ENCODE data around the gene DUSP28.

Gene DUSP28

GRCh38 chr2:240589850-240590525 is 29.8 kb downstream of the DUSP28 start:
- DNase-seq (ENCODE audit: extremely low spot score): no peak
- CTCF ChIA-PET: interaction anchor here (1.7 kb wide), 1 partner anchor 14 kb away, joined by 5 read pairs; no protein-coding TSS in a partner anchor
- no peak for TF ChIP-seq BHLHE40 (IDR thresholded peaks at IDR 0.05; ENCODE audit: borderline replicate concordance)
- no peak for TF ChIP-seq ARNT (IDR thresholded peaks at IDR 0.05)
- TF ChIP-seq CTBP1 (IDR thresholded peaks at IDR 0.05; ENCODE audit: borderline replicate concordance): no peak
- TF ChIP-seq NFRKB (IDR thresholded peaks at IDR 0.05): no peak
- POLR2A ChIA-PET: no interaction called here

DNA sequence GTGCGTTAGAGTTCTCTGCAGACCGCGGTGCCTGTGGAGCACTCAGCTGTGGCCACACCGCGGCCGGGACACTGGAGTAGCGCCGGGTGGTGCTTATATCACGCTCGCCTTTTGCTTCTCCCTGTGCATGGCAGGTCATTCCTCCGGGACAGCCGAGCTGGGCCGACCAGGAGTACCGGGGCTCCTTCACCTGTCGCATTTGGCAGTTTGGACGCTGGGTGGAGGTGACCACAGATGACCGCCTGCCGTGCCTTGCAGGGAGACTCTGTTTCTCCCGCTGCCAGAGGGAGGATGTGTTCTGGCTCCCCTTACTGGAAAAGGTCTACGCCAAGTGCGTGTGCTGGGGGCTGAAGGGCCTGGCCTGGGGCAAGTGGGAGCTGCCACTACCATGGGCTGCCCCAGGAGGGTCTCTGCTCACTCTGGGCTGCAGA is 30.5 kb downstream of the DUSP28 start:
- TF ChIP-seq HDGF (IDR thresholded peaks at IDR 0.05; ENCODE audit: borderline replicate concordance) (no peak), ARNT (IDR thresholded peaks at IDR 0.05) (no peak), FOXM1 (IDR thresholded peaks at IDR 0.05; ENCODE audit: borderline replicate concordance) (no peak), ZNF384 (IDR thresholded peaks at IDR 0.05) (no peak), SUZ12 (IDR thresholded peaks at IDR 0.05) (no peak), FOXK2 (IDR thresholded peaks at IDR 0.05) (no peak), ELF4 (IDR thresholded peaks at IDR 0.05) (no peak), L3MBTL2 (conservative IDR thresholded peaks at IDR 0.05) (no peak), FOXA1 (IDR thresholded peaks at IDR 0.05) (no peak), LEF1 (IDR thresholded peaks at IDR 0.05; ENCODE audit: borderline replicate concordance) (no peak), NFRKB (IDR thresholded peaks at IDR 0.05) (no peak), CTBP1 (IDR thresholded peaks at IDR 0.05; ENCODE audit: borderline replicate concordance) (no peak), TARDBP (IDR thresholded peaks at IDR 0.05) (no peak), BHLHE40 (IDR thresholded peaks at IDR 0.05; ENCODE audit: borderline replicate concordance) (no peak), SP1 (IDR thresholded peaks at IDR 0.05) (no peak)
- TF ChIP-seq, protein P1, sequence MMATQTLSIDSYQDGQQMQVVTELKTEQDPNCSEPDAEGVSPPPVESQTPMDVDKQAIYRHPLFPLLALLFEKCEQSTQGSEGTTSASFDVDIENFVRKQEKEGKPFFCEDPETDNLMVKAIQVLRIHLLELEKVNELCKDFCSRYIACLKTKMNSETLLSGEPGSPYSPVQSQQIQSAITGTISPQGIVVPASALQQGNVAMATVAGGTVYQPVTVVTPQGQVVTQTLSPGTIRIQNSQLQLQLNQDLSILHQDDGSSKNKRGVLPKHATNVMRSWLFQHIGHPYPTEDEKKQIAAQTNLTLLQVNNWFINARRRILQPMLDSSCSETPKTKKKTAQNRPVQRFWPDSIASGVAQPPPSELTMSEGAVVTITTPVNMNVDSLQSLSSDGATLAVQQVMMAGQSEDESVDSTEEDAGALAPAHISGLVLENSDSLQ (IDR thresholded peaks at IDR 0.05): no peak
- ChIA-PET POLR2A (no interaction called here), CTCF (no interaction called here)
- DNase-seq (ENCODE audit: extremely low spot score): no peak

- TF ChIP-seq TARDBP (IDR thresholded peaks at IDR 0.05): no peak
- TF ChIP-seq SUZ12 (IDR thresholded peaks at IDR 0.05): no peak
- no peak for TF ChIP-seq HDGF (IDR thresholded peaks at IDR 0.05; ENCODE audit: borderline replicate concordance)
- TF ChIP-seq SP1 (IDR thresholded peaks at IDR 0.05): no peak
- no peak for TF ChIP-seq CTBP1 (IDR thresholded peaks at IDR 0.05; ENCODE audit: borderline replicate concordance)
- TF ChIP-seq FOXK2 (IDR thresholded peaks at IDR 0.05): no peak
- TF ChIP-seq ZNF384 (IDR thresholded peaks at IDR 0.05): no peak
- no peak for TF ChIP-seq ARNT (IDR thresholded peaks at IDR 0.05)
- no peak for TF ChIP-seq NFRKB (IDR thresholded peaks at IDR 0.05)
- TF ChIP-seq ELF4 (IDR thresholded peaks at IDR 0.05): no peak
- ChIA-PET CTCF (no interaction called here), POLR2A (no interaction called here)
- no peak for DNase-seq (ENCODE audit: extremely low spot score)
Measured at GRCh38 chr2:240591226-240591625, 31.1 kb downstream of the DUSP28 start.

DNA sequence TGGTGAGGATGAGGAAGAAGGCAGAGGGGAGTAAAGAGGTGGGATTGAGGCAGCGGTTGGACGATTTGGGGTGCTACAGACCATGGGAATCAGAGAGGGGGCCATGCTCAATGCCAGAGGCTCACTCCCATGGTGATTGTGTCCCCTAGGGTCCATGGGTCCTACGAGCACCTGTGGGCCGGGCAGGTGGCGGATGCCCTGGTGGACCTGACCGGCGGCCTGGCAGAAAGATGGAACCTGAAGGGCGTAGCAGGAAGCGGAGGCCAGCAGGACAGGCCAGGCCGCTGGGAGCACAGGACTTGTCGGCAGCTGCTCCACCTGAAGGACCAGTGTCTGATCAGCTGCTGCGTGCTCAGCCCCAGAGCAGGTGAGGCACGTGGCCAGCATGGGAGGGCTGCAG is 31.6 kb downstream of the DUSP28 start:
- POLR2A ChIA-PET: interaction anchor here (0.8 kb wide), 1 partner anchor 25 kb away, joined by 3 read pairs; no protein-coding TSS in a partner anchor
- CTCF ChIA-PET: no interaction called here
- TF ChIP-seq, protein P1 (IDR thresholded peaks at IDR 0.05): no peak
- TF ChIP-seq BHLHE40 (IDR thresholded peaks at IDR 0.05; ENCODE audit: borderline replicate concordance) (no peak), FOXK2 (IDR thresholded peaks at IDR 0.05) (no peak), HDGF (IDR thresholded peaks at IDR 0.05; ENCODE audit: borderline replicate concordance) (no peak), ELF4 (IDR thresholded peaks at IDR 0.05) (no peak), ZNF384 (IDR thresholded peaks at IDR 0.05) (no peak), NFRKB (IDR thresholded peaks at IDR 0.05) (no peak), CTBP1 (IDR thresholded peaks at IDR 0.05; ENCODE audit: borderline replicate concordance) (no peak), L3MBTL2 (conservative IDR thresholded peaks at IDR 0.05) (no peak), FOXA1 (IDR thresholded peaks at IDR 0.05) (no peak), SUZ12 (IDR thresholded peaks at IDR 0.05) (no peak), LEF1 (IDR thresholded peaks at IDR 0.05; ENCODE audit: borderline replicate concordance) (no peak), FOXM1 (IDR thresholded peaks at IDR 0.05; ENCODE audit: borderline replicate concordance) (no peak), ARNT (IDR thresholded peaks at IDR 0.05) (no peak), TARDBP (IDR thresholded peaks at IDR 0.05) (no peak), SP1 (IDR thresholded peaks at IDR 0.05) (no peak)

DNA sequence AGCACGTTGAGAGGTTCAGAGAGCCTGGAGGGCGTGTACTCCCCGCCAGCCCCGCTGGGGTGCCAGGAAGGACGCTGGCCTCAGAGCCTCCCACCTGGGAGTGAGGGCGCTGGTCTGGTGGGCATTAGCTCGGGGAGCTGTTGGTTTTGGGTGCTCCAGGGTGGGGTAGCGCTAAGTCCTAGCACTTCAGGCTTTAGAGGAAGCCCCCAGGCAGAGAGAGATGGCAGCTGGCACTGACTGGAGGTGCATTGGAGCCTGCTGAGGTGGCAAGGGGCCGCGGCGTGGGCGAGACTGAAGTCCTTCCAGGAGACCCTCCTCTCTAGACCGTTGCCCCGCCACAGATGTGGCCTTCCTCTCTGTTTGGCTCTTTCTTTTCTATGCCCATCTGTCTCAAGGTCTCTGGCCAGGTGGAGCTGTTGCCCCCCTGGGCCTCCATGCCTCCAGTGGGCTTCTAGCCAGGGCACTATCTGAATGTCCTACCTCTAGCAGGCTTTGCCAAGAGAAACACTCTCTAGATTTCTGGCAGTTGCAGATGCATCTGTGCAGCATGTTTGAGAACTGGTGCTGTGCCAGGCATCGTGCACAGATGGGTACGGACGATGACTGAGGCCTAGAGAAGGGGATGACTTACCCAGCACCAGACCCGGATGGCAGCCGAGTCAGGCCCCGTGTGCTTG is 33.0 kb downstream of the DUSP28 start:
- ChIA-PET CTCF (no interaction called here), POLR2A (no interaction called here)
- no peak for TF ChIP-seq HDGF (IDR thresholded peaks at IDR 0.05; ENCODE audit: borderline replicate concordance)
- TF ChIP-seq ZNF384 (IDR thresholded peaks at IDR 0.05): no peak
- TF ChIP-seq ARNT (IDR thresholded peaks at IDR 0.05): no peak
- no peak for TF ChIP-seq FOXA1 (IDR thresholded peaks at IDR 0.05)
- TF ChIP-seq FOXM1 (IDR thresholded peaks at IDR 0.05; ENCODE audit: borderline replicate concordance): no peak
- TF ChIP-seq FOXK2 (IDR thresholded peaks at IDR 0.05): no peak
- no peak for TF ChIP-seq SP1 (IDR thresholded peaks at IDR 0.05)
- no peak for TF ChIP-seq NFRKB (IDR thresholded peaks at IDR 0.05)
- no peak for TF ChIP-seq CTBP1 (IDR thresholded peaks at IDR 0.05; ENCODE audit: borderline replicate concordance)
- no peak for TF ChIP-seq TARDBP (IDR thresholded peaks at IDR 0.05)
- TF ChIP-seq SUZ12 (IDR thresholded peaks at IDR 0.05): no peak
- TF ChIP-seq, protein P1 (IDR thresholded peaks at IDR 0.05): no peak
- no peak for TF ChIP-seq BHLHE40 (IDR thresholded peaks at IDR 0.05; ENCODE audit: borderline replicate concordance)
- TF ChIP-seq L3MBTL2 (conservative IDR thresholded peaks at IDR 0.05): no peak
- TF ChIP-seq LEF1 (IDR thresholded peaks at IDR 0.05; ENCODE audit: borderline replicate concordance): no peak
- TF ChIP-seq ELF4 (IDR thresholded peaks at IDR 0.05): no peak
- DNase-seq (ENCODE audit: extremely low spot score): no peak

More for the DNA sequence above, 31.6 kb downstream of the DUSP28 start:
- no peak for DNase-seq (ENCODE audit: extremely low spot score)

All from HEK293T (cell line).